Measurements from ENCODE around the gene TENT5A.
"Not testable (repeated sequence)": the region's sequence is repeated elsewhere in the genome, so short reads cannot be mapped to it uniquely, and the experiment has no call there.

Gene TENT5A

DNA sequence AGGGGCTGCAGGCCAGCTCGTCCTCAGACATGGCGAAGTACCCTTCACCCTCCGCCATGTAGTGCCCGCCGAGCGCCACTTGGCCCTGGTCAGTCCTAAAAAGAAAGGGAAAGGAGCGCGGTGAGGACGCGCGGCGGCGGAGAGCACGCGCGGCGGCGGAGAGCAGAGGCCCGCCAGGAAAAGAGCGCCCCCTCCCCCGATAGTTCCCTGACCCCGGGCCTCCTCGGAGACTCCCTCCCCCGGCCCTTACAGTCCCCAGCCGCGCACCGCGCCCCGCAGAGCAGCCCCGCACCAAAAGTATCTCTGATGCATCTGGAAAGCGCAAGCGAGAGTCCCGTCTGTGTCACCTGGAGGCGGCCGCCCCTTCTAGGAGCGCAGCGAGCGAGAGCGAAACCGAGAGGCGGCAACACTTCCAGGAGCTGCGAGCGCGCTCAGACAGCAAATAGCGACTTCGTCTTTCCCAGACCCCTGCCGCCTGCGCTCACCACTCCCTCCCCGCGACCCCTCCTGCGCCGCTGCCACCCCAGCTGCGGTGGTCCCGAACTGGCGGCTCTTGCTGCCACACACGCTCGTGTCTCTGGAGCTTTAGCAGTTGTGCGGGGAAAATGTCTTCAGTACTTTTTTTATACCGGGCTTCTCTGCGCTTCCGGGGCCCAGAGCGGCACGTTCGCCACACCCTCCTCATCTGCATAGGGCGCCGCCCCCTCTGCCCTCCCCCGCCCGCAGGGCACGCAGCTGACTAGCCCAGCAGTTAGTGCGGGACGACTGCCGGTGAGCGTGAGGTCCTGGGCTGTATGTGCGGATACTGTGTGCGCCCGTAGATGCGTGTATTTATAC is at the start of gene TENT5A:
TSS of gene TENT5A (minus strand) at position 598 of the 837 bp plus-strand sequence. CDS start at position 58, 540 bp downstream.
- no peak for FAIRE-seq
- peak; percentile 80 for DNase-seq (ENCODE audit: low spot score)

DNA sequence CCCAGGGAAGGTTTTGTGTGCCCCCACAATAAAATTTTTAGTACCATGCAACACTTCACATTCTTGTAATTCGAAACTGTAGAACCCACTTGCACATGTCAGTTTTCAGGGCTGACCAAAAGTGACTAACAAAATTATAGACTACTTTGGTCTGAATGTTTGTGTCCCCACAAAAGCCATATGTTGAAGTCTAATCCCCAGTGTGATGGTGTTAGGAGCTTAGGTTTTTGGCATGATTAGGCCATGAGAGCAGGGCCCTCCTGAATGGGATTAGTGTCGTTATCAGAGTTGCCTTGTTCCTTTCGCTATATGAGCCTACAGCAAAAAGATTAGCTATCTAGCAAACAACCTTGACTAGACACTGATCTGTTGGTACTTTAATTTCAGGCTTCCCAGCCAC is 49.0 kb upstream of the TENT5A start:
- no peak for DNase-seq (ENCODE audit: low spot score)
- FAIRE-seq, result no peak

DNA sequence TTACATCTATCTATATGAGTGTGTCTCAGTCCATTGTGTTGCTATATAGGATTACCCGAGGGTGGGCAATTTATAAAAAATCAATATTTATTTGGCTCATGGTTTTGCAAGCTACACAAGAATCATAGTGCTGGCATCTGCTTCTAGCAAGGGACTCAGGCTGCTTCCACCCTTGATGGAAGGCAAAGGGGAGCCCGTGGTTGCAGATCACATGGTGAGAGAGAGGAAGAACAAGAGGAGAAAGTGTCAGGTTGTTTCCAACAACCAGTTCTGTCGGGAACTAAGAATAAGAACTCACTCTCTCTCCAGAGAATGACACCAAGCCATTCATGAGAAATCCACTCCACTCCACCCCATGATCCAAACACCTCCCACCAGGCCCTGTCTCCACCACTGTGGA is 48.2 kb upstream of the TENT5A start:
- DNase-seq (ENCODE audit: low spot score) (no peak), FAIRE-seq (no peak)

DNA sequence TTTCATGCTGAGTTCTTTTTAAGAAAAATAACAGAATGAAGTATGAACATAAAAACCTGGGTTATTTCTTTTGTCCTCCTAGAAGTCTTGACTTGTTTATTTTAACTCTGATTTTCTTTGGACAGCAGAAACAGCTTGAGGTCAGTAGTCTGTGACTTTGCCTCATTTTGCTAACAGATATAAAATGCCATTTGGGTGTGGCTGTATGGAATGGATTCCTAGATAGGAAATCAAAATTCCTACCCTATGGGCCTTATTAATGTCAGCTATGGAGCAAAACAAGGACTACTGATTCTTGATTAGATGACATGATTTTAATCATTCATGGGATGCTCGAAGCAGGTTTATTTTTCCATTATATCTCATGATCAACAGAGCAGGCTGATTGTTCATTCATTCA is 46.8 kb upstream of the TENT5A start:
- no peak for DNase-seq (ENCODE audit: low spot score)

DNA sequence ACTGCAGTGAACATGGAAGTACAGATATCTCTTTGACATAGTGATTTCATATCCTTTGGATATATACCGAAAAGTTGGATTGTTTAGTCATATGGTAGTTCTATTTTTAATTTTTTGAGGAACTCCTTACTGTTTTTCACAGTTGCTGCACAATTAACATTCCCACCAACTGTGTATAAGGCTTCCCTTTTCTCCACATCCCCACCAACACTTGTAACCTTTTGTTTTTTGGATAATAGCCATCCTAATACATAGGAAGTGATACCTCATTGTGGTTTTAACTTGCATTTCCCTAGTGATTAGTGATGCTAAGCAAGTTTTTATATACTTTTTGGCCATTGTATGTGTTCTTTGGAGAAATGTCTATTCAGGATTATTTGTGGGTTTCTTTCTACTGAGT is 45.1 kb upstream of the TENT5A start:
- DNase-seq (ENCODE audit: low spot score) (no peak), FAIRE-seq (no peak)

More for the DNA sequence above, 46.8 kb upstream of the TENT5A start:
- no peak for FAIRE-seq

DNA sequence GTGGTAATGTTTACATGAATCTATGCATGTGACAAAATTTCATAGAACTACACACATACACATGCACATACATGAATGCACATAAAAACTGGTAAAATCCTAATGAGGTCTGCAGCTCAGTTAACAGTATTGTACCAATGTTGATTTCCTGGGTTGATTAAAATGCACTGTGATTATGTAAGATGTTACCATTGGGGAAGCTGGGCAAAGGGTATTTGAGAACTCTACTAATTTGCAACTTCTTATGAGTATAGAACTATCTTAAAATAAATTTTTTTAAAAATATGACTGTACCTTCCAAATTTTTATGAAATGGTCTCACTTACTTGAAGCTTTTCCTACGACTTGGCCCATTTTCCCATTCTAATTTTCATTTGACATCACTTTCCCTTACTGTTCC is 43.4 kb upstream of the TENT5A start:
- no peak for FAIRE-seq

DNA sequence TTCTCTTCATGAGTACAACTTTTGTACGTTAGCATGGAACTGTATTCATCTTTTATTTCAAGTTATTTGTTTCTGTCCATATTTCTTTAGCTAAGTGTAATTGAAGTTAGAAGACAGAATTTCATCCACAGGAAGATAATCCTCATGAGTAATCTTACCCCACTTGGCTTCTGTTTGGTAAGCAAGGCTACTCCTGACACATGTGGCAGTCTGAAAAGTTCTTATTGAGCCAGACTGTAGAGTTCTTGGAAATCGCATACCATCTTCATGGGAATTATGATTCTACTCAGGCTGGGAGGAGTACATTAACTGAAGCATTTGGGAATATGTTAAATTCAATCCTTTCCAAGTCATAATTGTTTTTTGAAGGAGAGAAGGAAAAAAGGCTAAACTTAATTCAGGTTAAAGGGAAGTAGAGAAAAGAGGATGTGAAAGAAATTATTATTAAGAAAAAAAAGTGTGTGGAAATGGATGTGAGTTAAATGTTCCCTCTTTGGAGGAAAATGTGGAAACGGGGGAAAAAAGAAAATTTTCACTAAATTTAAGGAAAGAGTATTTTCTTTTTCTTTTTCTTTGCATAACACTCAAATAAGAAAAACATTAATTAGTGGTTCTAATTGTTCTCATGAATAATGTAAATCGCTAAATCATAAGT is 41.5 kb upstream of the TENT5A start:
- FAIRE-seq (no peak), DNase-seq (ENCODE audit: low spot score) (no peak)

More for the DNA sequence above, 43.4 kb upstream of the TENT5A start:
- DNase-seq (ENCODE audit: low spot score), result no peak

DNA sequence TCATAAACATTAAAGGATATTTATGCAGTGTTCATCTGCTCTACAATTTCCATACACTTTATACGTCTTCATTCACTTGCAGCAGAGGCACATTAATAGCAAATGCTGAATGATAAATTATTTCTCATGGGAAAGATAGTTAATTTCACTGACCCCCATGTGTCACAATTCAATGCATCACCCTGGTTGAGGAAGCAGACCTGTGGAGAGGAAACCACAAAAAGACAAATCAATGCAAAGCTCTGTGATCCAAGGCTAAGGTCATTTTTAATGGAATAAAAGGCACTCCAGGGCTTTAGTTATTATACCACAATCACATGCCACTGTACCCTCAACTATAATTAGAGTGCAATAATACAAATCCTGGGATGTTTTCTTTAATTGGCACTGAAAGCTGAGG is 40.3 kb upstream of the TENT5A start:
- no peak for FAIRE-seq
- DNase-seq (ENCODE audit: low spot score), result no peak

DNA sequence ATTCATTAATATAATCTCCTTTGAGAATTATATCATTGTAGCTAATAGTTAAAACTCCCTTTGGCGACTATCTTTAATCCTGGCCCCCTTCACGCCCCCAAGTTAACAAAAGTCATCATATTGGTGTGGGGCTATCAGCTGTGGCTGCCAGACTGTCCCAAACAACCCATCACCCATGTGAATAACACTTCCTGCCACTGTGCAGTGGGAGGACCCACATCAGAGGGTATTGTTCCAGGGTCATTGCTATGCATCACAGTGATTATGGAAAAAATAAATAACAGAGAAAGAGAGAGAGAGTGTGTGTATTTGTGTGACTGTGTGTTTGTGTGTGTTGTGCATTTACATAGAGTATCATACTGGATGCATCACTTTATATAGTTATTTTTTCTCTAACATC is 39.3 kb upstream of the TENT5A start:
- FAIRE-seq (no peak), DNase-seq (ENCODE audit: low spot score) (no peak)

DNA sequence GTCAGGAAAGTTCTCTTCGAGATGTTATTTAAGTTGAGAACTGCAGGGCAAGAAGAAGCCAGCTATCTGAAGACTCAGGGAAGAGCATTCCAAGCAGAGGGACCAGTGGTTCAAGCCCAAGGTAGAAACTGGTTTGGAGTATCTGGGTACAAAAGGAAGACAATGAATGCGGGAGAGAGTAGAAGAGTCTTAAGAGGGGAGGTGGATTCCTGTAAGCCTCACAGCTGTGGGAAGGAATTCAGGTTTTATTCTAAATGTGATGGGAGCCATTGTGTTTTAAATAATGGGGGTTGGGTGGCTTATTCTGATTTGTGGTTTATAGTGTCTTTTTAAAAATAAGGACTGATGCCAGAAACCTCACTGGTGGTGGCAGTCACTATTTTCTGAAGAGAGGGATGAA is 37.6 kb upstream of the TENT5A start:
- FAIRE-seq (no peak), DNase-seq (ENCODE audit: low spot score) (no peak)

DNA sequence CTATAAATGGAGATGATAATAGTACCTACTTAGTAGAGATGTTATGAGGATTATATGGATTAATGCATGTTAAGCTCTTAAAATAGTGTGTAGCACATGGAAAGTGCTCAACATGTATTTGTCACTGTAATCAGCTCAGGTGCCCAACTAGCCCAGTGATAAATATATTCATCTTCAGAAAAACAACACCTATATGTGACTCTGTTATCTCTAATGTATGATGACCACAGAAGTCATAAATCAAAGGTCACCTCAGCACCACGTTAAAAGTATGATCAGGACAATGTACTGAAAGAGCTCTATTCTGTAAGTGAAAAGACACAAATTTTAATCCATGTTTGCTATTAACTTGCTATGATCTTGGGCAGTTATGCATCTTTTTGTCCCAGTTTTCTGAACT is 36.8 kb upstream of the TENT5A start:
- DNase-seq (ENCODE audit: low spot score) (no peak), FAIRE-seq (no peak)

DNA sequence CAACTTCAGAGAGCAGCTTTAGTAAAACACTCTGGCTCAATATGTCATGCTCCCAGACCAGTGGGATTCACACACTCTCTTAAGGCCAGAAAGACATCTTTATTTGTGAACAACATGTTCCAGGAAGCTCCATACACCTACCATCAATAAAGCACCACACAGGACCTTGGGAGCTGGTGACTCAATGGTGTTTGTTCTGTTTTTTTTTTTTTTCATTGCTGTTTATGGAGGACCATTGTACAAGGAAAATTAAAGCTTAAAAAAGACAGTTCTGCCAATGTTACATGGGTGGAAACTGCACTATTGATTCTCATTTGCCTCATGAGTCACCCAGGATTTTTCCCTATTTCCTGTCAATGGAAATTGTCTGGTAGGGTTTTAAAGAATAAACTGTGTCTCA is 36.3 kb upstream of the TENT5A start:
- FAIRE-seq, result no peak

DNA sequence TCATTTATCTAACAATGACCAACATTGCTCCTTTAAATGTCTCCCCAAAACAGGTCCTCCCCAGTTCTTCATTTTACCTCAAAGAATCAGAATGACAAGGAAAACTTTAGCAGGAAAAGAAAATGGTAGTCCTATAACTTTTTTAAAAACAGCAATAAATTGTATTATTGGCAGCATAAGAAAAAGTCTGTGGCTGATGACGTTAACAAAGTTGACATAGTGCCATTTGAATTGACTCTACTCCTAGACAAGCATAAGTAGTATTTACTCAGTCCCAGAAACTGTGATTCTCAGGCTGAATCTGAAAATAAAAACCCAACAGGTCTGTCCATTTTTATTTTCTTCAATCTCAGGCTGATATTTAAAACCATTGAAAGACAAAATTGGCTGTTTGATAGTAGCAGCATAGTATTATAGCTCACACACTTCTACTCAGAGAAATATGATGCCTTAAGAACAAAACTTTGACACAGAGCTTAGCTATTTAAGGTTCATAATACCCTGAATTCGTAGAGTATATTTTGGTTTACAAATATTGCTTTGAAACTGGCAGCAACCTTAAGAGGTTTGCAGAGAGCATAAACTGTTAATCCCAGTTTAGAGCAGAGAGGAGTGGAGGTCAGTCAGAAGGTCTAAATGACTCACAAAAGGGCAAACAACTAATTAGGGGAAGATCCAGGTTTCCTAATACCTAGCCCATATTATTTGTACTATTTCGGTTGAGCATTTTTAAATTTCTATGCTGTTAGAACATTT is 35.0 kb upstream of the TENT5A start:
- DNase-seq (ENCODE audit: low spot score) (no peak), FAIRE-seq (no peak)

More for the DNA sequence above, 36.3 kb upstream of the TENT5A start:
- no peak for DNase-seq (ENCODE audit: low spot score)

DNA sequence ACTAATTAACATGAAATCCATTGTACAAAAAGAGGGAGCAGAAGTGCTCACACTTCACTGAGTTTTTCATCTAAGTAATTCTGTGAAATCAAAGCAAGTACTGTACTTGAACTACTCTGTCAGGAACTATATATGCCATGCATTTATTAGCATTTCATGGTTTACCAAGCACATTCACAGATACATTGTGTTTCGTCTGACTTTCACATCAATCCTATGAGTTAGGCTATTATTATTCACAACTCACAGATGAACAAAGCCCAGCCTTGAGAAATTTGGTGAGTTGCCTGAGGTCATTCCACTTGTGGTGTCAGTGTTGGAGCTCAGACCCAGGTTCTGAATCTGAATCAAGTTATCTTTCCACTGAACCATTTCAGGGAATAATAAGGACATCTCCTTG is 33.7 kb upstream of the TENT5A start:
- DNase-seq (ENCODE audit: low spot score) (no peak), FAIRE-seq (no peak)

DNA sequence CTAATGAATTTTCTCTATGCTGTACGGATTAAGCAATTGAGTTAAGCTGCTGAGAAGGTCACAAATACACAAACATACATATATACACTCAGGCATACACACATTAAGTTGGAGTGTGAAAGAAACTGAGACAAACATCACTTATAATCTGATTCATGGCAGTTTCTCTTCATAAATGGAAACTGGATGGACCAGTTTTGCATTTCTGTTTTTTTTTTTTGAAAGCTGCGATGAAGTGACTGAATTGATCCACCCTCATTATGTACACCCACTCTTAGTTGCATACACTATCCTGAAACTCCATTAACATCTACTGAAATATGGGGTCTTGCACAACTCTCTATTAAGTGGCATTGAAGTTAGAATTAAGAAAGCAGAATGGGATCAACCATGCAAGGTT is 32.9 kb upstream of the TENT5A start:
- FAIRE-seq (no peak), DNase-seq (ENCODE audit: low spot score) (no peak)

DNA sequence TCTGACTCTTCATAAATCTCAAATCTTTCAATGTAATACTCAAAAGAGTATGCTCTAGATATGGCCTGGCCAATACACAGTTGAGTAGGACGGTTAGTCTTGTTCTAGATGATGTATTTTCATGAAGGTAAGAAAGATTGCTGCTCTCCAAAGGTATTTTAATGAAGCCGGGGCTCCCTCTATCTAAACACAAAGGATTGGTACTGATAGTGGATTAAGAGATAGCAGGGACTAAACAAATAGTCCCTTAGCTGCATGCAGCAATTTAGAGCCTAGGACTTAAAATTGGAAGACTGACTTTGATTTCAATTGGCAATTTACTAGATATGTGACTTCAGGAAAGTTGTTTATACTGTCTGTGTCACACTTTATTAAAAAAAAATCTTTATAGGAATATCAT is 31.4 kb upstream of the TENT5A start:
- no peak for DNase-seq (ENCODE audit: low spot score)
- FAIRE-seq, result no peak

DNA sequence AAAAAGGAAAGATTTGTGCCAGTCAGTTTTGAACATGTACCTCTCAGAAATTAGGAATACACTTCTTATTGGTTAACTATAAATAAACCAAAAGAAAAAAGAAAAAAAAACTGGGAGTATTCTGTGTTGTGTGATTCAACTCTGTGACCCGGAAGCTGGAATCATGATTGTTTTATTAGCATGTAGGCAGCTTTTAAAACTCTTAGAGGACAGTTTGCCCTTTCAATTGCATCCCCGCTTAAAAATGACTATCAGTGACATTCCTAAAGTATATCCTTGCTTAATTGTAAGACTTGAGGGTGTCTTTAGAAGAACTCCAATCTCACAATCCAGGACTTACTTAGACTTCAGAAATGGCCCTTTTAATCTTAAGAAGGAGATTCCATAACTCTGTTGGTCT is 29.1 kb upstream of the TENT5A start:
- FAIRE-seq, result no peak
- no peak for DNase-seq (ENCODE audit: low spot score)

DNA sequence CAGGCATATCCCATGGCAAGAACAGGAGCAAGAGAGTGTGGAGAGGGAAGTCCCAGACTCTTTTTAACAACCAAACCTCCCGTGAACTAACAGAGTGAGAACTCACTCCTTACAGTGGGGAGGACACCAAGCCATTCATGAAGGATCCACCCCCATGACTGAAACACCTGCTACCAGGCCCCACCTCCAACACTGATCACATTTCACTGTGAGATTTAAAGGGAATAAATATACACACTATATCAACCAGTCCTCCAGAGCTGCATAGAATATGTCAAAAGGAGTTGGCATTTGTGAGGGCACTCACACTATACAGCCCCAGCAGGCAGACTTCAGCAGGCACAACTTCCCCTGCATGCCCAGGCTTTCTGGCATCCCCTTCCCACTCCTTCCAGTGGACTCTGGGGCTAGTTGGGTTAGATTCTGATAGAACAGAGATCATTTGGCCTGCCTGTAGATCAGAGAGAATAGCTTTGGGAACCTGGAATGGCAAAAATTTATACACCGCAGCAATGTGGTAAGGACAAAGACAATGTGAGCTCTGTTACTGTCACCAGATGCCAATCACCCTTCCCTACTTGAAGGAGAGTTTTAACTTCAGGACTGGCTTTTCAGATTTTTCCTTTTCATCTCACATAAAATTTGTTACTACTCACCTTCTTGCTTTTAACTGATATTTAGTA is 25.2 kb upstream of the TENT5A start:
- FAIRE-seq (no peak), DNase-seq (ENCODE audit: low spot score) (peak; percentile 21)

DNA sequence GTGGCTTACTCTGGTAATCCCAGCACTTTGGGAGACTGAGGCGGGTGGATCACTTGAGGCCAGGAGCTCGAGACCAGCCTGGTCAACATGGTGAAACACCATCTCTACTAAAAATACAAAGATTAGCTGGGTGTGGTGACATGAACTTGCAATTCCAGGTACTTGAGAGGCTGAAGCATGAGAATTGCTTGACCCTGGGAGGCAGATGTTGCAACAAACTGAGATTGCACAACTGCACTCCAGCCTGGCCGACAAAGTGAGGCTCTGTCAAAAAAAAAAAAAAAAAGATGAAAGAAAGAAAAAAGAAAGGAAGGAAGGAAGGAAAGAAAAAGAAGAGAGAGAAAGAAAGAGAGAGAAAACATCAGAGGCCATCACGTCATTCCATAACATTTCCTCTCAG is 23.7 kb upstream of the TENT5A start:
- not testable (repeated sequence) for FAIRE-seq

DNA sequence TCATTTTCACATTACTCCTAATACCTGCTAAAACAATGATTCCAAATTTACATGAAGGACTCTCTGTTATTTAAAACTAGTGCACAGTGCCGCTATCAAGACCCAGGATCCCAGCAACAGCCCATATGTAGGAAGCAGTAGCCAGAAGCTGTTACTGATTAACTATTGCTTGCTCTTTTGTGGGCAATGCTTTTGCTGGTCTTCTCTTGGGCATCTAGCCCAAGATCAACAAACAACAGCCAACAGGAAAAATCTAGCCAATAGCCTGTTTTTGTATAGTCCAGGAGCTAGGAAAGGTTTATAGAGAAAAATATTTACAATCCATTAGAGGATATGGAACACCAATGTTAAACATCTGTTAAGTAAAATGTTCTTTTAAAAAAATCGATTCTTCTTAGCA is 22.1 kb upstream of the TENT5A start:
- DNase-seq (ENCODE audit: low spot score) (no peak), FAIRE-seq (no peak)

More for the DNA sequence above, 23.7 kb upstream of the TENT5A start:
- not testable (repeated sequence) for DNase-seq (ENCODE audit: low spot score)

DNA sequence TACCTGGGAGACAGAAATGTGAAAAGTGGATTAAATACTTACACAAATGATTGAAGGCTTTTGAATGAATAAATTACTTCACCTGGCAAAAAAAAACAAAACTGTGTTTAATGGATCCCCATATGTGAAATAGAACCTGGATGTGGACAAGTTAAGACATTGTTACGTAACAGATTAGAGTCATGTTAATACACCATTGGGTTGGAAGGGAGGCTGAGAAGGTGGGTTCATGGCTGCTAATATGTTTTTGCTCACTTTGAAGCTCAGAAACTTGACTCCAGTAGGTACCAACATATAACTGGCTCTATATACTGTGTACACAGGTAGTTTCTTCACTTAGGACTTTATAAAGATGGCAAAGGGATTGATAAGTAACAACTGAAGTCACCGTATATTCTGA is 21.4 kb upstream of the TENT5A start:
- FAIRE-seq, result no peak
- DNase-seq (ENCODE audit: low spot score), result no peak

DNA sequence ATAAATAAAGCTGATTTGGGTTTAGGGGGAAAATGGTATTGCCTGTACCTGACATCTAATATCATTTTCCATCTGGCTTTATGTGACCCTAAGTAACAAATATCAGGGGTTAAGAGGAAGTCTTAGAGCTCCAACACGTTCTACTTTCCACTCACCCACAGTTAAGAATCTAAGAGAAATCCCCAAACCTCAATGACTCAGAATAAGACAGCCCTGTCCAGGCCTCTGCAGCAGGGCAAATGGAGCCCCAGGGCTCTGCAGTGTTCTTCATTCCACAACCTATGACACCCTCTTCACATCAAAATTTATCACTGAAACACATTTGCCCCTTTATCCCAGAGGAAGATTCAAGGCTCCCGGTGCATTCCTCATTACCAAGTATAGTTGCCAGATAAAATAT is 20.3 kb upstream of the TENT5A start:
- no peak for FAIRE-seq

More for the DNA sequence above, 20.3 kb upstream of the TENT5A start:
- DNase-seq (ENCODE audit: low spot score), result no peak

Data from urothelium cell line (cell line).